T-helper 1 cell treated with Interleukin-12 subunit alpha and Interleukin-12 subunit beta and Interleukin-4 antibody, amounts not matched to agents 30 μg/mL and 1 μg/mL, for 36 hours (primary cell): ENCODE results near the gene CAMSAP2.

Source experiments
- H3K27ac Mint-ChIP-seq: one replicate; pipeline ENCODE4 v1.8.0; 2021; ENCODE audit warnings: mild to moderate bottlenecking, mixed read lengths
- H3K27me3 Mint-ChIP-seq: one replicate; pipeline ENCODE4 v1.8.0; 2021; ENCODE audit warnings: low read depth, mixed read lengths
- H3K36me3 Mint-ChIP-seq: one replicate; pipeline ENCODE4 v1.8.0; 2021; ENCODE audit warnings: low read depth, mixed read lengths
- H3K4me1 Mint-ChIP-seq: one replicate; pipeline ENCODE4 v1.8.0; 2021; ENCODE audit warnings: low read depth, mixed read lengths
- H3K4me3 Mint-ChIP-seq: one replicate; pipeline ENCODE4 v1.8.0; 2021; ENCODE audit warnings: mild to moderate bottlenecking, moderate library complexity, mixed read lengths
- H3K9me3 Mint-ChIP-seq: one replicate; pipeline ENCODE4 v1.8.0; 2021; ENCODE audit warnings: mixed read lengths

Gene CAMSAP2, protein sequence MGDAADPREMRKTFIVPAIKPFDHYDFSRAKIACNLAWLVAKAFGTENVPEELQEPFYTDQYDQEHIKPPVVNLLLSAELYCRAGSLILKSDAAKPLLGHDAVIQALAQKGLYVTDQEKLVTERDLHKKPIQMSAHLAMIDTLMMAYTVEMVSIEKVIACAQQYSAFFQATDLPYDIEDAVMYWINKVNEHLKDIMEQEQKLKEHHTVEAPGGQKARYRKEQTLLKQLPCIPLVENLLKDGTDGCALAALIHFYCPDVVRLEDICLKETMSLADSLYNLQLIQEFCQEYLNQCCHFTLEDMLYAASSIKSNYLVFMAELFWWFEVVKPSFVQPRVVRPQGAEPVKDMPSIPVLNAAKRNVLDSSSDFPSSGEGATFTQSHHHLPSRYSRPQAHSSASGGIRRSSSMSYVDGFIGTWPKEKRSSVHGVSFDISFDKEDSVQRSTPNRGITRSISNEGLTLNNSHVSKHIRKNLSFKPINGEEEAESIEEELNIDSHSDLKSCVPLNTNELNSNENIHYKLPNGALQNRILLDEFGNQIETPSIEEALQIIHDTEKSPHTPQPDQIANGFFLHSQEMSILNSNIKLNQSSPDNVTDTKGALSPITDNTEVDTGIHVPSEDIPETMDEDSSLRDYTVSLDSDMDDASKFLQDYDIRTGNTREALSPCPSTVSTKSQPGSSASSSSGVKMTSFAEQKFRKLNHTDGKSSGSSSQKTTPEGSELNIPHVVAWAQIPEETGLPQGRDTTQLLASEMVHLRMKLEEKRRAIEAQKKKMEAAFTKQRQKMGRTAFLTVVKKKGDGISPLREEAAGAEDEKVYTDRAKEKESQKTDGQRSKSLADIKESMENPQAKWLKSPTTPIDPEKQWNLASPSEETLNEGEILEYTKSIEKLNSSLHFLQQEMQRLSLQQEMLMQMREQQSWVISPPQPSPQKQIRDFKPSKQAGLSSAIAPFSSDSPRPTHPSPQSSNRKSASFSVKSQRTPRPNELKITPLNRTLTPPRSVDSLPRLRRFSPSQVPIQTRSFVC (N-terminal part only)

DNA sequence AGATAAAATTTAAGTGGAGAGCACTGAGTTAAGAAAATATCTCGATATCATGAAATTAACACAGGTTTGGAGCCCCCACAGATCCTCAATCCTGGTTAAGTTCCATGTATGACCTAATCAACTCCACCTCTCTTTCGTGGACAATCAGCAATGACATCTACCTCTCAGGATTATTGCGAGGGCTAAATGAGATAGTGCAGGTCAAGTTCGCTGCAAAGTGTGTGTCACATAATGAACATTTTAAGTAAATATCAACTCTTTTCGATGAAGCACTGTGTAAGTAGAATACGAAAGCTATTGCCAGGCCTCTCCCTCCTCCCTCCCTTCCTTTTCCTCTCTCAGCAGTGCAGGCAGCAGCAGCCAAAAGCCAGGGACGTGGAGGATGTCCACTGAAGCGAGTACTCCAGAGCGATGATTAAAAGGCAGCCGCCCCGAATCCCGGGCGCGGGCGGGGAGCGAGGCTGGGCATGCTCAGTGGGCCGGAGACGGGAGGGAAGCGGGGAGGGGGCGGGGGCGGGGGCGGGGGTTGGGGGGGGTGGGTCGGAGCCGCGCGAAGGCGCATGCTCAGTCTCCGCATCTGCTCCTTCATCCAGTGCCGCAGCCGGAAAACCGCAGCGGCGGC lies at the start of gene CAMSAP2:
Gene CAMSAP2 (plus strand): TSS at position 567 of the 622 bp plus-strand sequence. CDS start 935 bp downstream, outside the sequence.
- Mint-ChIP-seq H3K4me1 (peaks cover 15% of the 10 kb centered on the region), H3K36me3 (no peaks in the 10 kb centered on the region), H3K4me3 (peak within 1 kb of the TSS; percentile 94), H3K9me3 (no peaks in the 10 kb centered on the region), H3K27me3 (peaks cover 43% of the 10 kb centered on the region), H3K27ac (peak within 1 kb of the TSS; percentile 65)

DNA sequence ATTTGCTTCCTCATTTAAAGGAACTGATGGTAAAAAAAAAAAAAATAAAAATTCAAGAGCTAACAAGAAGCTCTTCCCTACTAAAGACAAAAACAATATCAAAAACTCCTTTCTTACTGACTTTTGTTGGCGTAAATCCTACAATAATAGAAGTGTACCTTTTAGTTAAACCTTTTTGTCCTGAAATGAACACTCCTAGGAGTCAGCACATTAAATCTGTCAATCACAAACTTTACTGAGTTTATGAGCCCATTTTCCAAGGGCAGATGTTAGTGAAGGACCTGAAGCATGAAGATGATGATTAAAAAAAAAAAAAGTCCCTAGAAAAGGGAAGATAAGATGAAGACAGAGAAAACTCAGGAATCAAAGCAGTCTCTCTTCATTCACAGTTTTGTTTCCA lies 46.4 kb upstream of the CAMSAP2 start:
- H3K27ac Mint-ChIP-seq: no peak overlapping the region
- H3K4me3 Mint-ChIP-seq: no peak overlapping the region
- H3K9me3 Mint-ChIP-seq: no peaks in the 10 kb centered on the region
- peaks cover 25% of the 10 kb centered on the region for H3K27me3 Mint-ChIP-seq
- no peaks in the 10 kb centered on the region for H3K4me1 Mint-ChIP-seq
- no peaks in the 10 kb centered on the region for H3K36me3 Mint-ChIP-seq

DNA sequence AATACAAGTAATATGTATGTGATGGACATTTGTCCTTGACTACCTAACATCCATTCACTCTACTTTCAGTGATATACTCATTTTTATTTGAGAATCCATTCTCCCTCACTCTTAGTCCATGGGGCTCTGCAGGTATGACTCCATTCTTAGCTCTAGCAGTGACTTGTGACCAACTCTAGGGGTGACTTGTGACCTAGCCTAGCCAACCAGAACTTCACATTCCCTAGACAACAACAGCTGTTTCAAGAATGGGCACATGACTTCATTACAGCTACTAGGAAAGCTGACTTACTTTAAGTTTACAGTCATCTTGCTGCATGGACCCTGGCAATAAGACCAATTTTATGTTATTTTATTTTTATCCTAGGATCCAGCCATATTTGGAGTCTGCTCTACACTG lies 45.4 kb upstream of the CAMSAP2 start:
- peaks cover 25% of the 10 kb centered on the region for H3K27me3 Mint-ChIP-seq
- no peak overlapping the region for H3K4me3 Mint-ChIP-seq
- H3K9me3 Mint-ChIP-seq: no peaks in the 10 kb centered on the region
- no peak overlapping the region for H3K27ac Mint-ChIP-seq
- no peaks in the 10 kb centered on the region for H3K36me3 Mint-ChIP-seq
- H3K4me1 Mint-ChIP-seq: no peaks in the 10 kb centered on the region

DNA sequence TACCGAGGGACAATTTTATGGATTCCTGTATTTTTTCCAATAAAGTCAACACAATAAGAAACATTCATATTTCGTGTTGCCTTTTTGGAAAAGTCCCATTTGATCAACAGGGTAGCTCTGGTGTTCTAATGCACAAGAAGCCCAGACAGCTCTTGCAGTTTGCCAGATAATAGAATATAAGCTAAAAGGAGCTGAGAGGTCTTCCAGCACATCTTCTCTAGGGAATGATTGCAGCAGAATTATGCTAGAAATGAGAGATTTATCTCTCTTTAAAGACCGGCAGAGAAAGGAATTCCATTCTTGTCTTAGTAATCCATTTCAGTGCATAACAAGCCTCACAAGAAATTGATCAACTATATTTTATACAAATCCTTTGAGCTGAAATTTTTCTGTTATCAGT lies 44.0 kb upstream of the CAMSAP2 start:
- no peaks in the 10 kb centered on the region for H3K9me3 Mint-ChIP-seq
- H3K4me3 Mint-ChIP-seq: no peak overlapping the region
- no peak overlapping the region for H3K27ac Mint-ChIP-seq
- H3K36me3 Mint-ChIP-seq: no peaks in the 10 kb centered on the region
- H3K4me1 Mint-ChIP-seq: no peaks in the 10 kb centered on the region
- peaks cover 28% of the 10 kb centered on the region for H3K27me3 Mint-ChIP-seq

DNA sequence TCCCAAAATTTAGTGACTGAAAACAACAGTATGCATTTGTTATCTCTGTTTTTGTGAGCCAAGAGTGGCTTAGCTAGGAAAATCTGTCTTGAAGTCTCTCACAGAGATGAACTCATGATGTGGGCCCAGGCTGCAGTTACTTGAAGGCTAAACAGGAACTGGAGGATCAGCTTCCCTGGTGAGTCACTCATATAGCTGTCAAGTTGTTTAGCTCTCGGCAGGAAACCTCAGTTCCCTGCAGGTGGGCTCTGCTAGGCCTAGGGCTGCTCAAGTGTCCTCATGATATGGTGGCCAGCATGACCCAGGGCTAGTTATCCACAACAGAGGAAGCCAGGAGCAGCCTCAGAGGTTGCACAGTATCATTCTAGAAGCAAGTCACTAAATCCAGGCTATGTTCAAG lies 38.8 kb upstream of the CAMSAP2 start:
- no peak overlapping the region for H3K4me3 Mint-ChIP-seq

DNA sequence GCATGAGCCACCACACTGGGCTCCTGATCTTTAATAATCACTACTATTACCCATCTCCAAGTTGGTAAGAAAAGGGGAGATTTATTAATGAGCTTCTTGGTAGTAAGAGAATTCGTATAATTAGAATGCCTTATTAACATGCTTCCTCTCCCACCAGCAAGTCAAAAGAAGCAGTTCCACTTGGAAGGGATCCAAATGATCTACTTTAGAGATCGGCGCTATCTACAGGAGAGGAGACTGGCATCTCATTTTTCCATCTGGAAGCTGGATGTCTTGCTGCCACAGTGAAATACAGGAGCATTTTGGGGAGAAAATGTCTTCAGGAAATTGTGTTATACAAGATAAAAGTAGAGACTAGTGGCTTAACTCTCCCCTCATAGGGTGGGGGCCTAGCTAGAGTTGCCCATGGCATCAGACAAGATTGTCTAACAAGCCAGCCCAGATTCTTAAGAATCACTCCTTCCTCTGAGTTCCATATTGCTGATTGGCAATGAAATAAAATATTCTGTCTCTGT lies 33.6 kb upstream of the CAMSAP2 start:
- Mint-ChIP-seq H3K36me3 (no peaks in the 10 kb centered on the region), H3K4me3 (no peak overlapping the region), H3K4me1 (no peaks in the 10 kb centered on the region), H3K27ac (no peak overlapping the region), H3K27me3 (peaks cover 20% of the 10 kb centered on the region), H3K9me3 (no peaks in the 10 kb centered on the region)

More for the DNA sequence above, 38.8 kb upstream of the CAMSAP2 start:
- H3K4me1 Mint-ChIP-seq: no peaks in the 10 kb centered on the region
- no peak overlapping the region for H3K27ac Mint-ChIP-seq
- peaks cover 13% of the 10 kb centered on the region for H3K27me3 Mint-ChIP-seq
- H3K36me3 Mint-ChIP-seq: no peaks in the 10 kb centered on the region
- H3K9me3 Mint-ChIP-seq: no peaks in the 10 kb centered on the region

DNA sequence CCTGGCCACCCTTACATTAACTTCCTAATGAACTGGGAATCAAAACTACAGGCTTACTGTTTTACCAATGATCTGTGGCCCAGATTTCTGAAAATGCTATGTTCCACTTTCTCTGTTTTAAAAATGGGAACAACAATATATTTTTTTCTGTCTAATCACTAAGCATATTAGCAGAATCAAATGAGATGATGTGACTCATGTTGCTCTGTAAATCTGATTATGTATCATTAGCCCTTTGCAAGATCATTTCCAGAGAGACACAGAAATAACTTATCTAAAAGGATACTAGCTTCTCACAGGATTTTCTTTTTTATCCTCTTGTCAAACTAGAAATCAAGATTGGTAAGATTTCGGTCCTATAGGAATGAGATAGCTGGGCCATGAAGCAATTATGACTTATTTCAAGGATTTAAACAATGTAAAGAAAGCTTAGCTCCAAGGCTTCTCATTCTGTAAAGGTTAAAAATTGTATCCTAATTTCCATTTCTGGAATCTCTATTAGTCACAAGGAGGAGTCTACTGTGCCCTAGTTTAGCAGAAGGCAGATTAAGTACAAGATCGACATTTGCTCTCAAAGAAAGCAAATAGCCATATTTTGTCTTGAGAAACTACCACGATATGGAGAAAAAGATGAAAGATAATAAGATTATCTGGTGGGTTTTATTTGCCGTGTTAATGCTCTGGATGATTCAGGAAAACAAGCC lies 32.4 kb upstream of the CAMSAP2 start:
- no peak overlapping the region for H3K4me3 Mint-ChIP-seq
- peaks cover 20% of the 10 kb centered on the region for H3K27me3 Mint-ChIP-seq
- H3K27ac Mint-ChIP-seq: no peak overlapping the region
- no peaks in the 10 kb centered on the region for H3K36me3 Mint-ChIP-seq
- no peaks in the 10 kb centered on the region for H3K9me3 Mint-ChIP-seq
- no peaks in the 10 kb centered on the region for H3K4me1 Mint-ChIP-seq

DNA sequence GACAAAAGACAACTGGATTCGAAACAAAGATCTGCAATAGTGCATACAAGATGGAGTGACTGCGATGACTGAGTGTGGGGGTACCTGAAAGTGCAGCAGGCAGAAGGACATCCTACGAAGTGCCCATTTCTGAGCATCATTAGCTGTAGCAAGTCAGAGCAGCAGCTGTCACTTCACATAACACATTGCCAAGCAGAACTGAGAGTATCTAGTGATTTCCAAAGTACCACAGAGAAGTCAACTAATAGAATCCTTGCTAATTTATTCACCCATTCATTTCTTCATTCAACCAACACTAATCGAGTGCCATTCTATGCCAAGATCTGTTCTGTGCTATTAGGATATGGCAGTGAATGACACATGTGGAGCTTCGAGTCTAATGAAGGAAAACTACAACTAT lies 31.6 kb upstream of the CAMSAP2 start:
- peaks cover 18% of the 10 kb centered on the region for H3K27me3 Mint-ChIP-seq
- H3K4me3 Mint-ChIP-seq: no peak overlapping the region
- H3K27ac Mint-ChIP-seq: no peak overlapping the region
- H3K9me3 Mint-ChIP-seq: no peaks in the 10 kb centered on the region
- no peaks in the 10 kb centered on the region for H3K36me3 Mint-ChIP-seq
- no peaks in the 10 kb centered on the region for H3K4me1 Mint-ChIP-seq

DNA sequence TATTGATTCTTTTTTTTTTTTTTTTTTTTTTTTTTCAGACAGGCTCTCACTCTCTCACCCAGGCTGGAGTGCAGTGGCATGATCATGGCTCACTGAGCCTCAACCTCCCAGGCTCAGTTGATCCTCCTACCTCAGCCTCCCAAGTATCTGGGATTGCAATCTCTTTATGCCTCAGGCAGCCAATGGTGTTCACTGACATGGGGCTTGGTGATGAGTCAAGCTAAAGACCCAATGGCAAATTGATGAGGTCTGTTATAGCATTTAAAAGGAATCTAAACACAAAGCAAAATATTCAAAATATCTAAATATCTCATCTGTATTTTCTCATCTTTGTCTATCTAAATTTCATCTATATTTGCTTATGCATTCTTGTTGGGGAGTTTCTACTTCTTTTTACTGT lies 30.5 kb upstream of the CAMSAP2 start:
- Mint-ChIP-seq H3K9me3 (no peaks in the 10 kb centered on the region), H3K4me1 (no peaks in the 10 kb centered on the region), H3K36me3 (no peaks in the 10 kb centered on the region), H3K4me3 (no peak overlapping the region), H3K27ac (no peak overlapping the region), H3K27me3 (peaks cover 16% of the 10 kb centered on the region)

DNA sequence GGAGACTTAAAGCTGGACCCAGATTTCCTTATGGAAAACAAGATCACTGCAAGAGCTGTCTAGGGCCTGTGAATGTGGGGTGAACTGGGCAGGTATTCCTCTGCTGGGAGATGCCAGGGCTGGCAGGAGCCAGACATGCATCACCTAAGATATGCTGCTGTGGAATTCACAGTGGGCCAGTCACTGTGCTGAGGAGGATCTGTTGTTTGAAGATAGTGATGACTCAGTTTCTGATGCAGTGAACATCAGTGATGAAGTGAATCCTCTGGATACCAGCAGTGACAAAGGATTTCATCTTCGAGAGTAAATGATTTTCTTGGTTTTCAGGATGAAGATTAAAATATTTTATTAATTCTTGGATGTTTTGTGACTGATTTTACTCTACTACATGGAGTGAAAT lies 29.9 kb upstream of the CAMSAP2 start:
- Mint-ChIP-seq H3K4me3 (no peak overlapping the region), H3K4me1 (no peaks in the 10 kb centered on the region), H3K36me3 (no peaks in the 10 kb centered on the region), H3K9me3 (no peaks in the 10 kb centered on the region), H3K27ac (no peak overlapping the region), H3K27me3 (peaks cover 19% of the 10 kb centered on the region)

DNA sequence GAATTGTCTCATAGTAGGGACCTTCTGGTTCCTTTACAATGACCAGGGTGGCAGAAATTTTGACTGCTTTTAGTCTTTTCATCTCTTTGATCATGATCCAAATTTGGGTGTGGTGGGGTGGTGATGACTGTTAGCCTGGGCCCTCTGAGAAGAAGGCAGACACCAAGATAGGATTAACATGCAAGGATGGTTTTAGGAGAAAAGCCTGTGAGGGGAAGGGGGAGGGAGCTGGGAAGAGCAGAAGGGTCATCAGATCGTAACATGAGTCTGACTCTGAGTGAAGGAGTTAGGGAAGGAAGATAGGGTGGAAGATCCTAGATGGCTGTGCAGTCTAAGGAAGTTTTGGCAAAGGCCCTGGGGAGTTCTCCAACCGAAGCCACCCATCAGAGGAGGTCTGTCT lies 28.5 kb upstream of the CAMSAP2 start:
- Mint-ChIP-seq H3K36me3 (no peaks in the 10 kb centered on the region), H3K4me3 (no peak overlapping the region), H3K27ac (no peak overlapping the region), H3K27me3 (peaks cover 24% of the 10 kb centered on the region), H3K4me1 (no peaks in the 10 kb centered on the region), H3K9me3 (no peaks in the 10 kb centered on the region)

DNA sequence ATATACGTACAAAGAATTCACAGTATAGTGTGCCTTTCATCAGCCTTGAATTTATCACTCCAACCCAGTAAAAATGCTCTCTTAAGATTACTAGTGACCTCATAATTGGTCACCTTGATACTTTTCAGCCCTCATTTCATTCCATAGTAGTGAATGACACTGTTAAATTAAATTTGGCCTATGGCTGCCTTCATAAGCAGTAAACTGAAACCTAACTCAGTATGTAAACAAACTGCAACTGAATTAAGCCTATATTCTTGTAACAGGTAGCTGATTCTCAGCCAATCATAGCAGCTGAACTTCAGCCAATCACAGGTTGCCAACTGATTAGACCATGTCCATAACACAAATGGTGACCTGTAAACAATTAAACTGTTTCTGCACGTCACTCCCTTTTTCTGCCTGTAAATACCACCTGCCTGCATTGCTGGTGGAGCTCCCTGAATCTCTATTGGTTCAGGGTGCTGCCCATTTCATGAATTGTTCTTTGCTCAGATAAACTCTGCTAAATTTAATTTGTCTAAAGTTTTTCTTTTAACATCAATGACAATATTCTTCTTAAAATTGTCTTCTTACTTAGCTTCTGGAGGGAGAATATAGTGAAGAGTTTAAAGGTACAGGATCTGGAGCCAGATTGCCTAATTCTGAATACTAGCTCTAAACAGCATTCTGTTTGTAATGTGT lies 24.0 kb upstream of the CAMSAP2 start:
- Mint-ChIP-seq H3K4me3 (no peak overlapping the region), H3K27me3 (peaks cover 38% of the 10 kb centered on the region), H3K27ac (no peak overlapping the region), H3K4me1 (no peaks in the 10 kb centered on the region), H3K36me3 (no peaks in the 10 kb centered on the region), H3K9me3 (no peaks in the 10 kb centered on the region)

DNA sequence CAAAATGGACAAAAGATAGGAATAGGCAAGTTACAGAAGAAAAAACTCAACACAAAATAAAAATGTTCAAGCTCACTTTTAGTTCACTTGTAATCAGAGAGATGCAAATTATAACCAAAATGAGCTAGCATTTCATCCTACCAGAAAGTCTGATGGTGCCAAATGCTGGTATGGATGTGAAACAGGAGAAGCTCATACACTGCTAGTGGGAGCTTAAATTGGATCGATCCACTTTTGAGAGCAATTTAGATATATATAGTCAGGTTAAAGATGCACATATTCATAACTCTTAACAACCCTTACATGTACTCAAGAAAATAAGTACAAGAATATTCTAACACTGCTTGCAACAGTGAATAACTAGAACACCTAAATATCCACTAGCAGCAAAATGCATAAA lies 18.5 kb upstream of the CAMSAP2 start:
- Mint-ChIP-seq H3K4me1 (no peaks in the 10 kb centered on the region), H3K27ac (no peak overlapping the region), H3K9me3 (no peaks in the 10 kb centered on the region), H3K4me3 (no peak overlapping the region), H3K27me3 (peaks cover 42% of the 10 kb centered on the region), H3K36me3 (no peaks in the 10 kb centered on the region)
